ENCODE results near the gene CGGBP1.

The CGGBP1 gene

DNA sequence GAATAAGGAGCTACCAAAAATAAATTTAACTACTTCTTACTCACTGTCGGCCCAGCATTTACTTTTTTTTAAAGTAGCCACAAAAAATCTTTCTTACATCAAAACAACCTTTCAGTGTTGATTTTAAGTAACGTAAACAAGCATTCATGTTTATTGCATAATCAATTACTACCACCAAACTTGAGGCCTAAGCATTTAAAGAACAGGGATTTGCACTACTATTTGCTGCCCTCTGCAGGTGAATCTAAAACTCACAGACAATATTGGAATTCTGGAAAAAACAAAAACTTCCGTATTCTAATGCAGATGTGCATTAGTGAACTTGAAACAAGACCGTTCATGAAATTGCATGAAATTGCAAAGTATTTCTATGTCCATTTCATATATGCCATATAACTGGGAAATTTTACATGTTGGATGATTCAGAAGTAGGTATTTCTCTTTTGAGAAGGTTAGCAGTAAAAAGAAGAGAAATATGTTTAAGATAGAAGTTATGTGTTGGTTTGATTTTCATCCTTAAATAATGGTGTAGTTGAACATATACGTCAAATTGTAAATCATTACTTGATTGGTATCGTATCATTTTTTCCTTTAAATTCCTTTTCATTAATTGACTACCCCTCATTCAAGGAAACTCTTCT, 55.6 kb downstream of the CGGBP1 start:
- no peak overlapping the region for H3K27ac ChIP-seq
- TF ChIP-seq, protein P1, sequence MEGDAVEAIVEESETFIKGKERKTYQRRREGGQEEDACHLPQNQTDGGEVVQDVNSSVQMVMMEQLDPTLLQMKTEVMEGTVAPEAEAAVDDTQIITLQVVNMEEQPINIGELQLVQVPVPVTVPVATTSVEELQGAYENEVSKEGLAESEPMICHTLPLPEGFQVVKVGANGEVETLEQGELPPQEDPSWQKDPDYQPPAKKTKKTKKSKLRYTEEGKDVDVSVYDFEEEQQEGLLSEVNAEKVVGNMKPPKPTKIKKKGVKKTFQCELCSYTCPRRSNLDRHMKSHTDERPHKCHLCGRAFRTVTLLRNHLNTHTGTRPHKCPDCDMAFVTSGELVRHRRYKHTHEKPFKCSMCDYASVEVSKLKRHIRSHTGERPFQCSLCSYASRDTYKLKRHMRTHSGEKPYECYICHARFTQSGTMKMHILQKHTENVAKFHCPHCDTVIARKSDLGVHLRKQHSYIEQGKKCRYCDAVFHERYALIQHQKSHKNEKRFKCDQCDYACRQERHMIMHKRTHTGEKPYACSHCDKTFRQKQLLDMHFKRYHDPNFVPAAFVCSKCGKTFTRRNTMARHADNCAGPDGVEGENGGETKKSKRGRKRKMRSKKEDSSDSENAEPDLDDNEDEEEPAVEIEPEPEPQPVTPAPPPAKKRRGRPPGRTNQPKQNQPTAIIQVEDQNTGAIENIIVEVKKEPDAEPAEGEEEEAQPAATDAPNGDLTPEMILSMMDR (IDR thresholded peaks at IDR 0.05) = peak; percentile 85
- no peak for TF ChIP-seq ZFX (IDR thresholded peaks at IDR 0.05; ENCODE audit: borderline replicate concordance)

DNA sequence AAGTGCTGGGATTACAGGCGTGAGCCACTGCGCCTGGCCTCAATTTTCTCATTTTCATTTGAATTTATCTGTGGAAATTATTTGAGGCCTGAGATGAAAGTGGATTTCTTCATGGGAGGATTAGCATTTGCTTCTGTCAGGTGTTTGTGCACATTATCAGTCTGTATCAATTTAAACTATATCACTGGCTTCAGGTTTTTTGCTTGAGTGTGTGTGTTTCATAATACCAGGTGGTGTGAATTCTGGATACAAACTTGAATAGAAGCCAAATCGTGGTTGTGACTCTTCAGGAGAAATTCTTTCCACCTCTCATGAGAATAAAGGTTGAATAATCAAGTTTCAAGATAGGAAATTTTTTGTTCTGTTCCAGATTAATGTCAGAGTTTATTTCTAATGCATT, 56.4 kb downstream of the CGGBP1 start:
- TF ChIP-seq, protein P1 (IDR thresholded peaks at IDR 0.05) = no peak
- no peak for TF ChIP-seq ZFX (IDR thresholded peaks at IDR 0.05; ENCODE audit: borderline replicate concordance)
- no peak overlapping the region for H3K27ac ChIP-seq

Data from 22Rv1 (cell line).